GM13976 (cell line): ENCODE data around the gene PIM1.
"Not testable (repeated sequence)": the region's sequence is repeated elsewhere in the genome, so short reads cannot be mapped to it uniquely, and the experiment has no call there.

Source experiments
- DNase-seq: peaks from one replicate; pipeline ENCODE4 v3.0.0; 2012; ENCODE audit warnings: low spot score
- CTCF ChIP-seq: IDR thresholded peaks from 2 replicates; pipeline ENCODE4 v1.5.1; 2012; ENCODE audit warnings: borderline replicate concordance, mild to moderate bottlenecking; ENCODE audit not compliant: insufficient read depth; ENCODE audit errors: extremely low read depth, missing control alignments, control extremely low read depth
- in situ Hi-C: fragments of 300-500 bp; cut with MboI; formaldehyde crosslinking; loops from one replicate; pipeline ENCODE4 v1.12.0; 2022; ENCODE audit warnings: low sequenced_read_pairs, mixed read lengths, inconsistent platforms; ENCODE audit not compliant: unreplicated experiment

Gene PIM1

DNA sequence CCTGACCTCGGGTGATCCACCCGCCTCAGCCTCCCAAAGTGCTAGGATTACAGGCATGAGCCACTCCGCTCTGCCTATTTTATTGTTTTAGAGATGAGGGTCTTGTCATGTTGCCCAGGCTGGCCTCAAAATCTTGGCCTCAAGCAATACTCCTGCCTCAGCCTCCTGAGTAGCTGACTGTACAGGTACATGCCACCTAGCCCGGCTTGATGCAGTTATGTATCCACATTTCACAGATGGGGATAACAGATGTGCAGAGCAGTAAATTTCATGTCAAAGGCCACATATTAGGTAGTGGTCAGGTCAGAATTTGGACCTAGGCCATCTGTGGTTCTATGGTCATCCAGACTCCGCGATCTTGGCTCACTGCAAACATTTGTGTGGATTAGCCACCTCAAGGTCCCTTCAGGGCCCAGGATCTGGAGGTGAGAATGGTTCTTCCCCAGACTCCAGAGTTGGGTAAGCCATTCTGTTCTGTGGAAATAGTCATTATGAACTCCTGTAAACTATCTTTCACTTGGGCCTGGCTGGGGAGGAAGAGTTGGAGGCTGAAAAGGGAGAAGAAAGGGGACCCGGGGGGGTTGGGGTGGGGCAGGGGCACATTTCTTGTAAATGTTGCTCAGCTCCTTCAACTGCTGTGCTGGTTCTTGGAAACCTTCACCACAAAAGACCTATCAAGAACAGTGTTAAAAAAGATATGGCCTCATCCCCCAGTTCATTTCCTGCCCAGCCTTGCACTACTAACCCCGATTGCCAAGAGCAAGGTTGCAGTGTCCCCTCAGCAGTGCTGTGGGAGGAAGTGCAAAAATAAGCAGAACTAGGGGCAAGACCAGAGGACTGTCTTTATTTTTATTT lies 13.0 kb downstream of the PIM1 start:
- no peak for TF ChIP-seq CTCF
- in situ Hi-C loops = no loop called here
- DNase-seq = peak; percentile 63

GRCh38 chr6:37185949-37186720 lies 16.2 kb downstream of the PIM1 start:
- DNase-seq, in situ Hi-C loops: not testable (repeated sequence)

DNA sequence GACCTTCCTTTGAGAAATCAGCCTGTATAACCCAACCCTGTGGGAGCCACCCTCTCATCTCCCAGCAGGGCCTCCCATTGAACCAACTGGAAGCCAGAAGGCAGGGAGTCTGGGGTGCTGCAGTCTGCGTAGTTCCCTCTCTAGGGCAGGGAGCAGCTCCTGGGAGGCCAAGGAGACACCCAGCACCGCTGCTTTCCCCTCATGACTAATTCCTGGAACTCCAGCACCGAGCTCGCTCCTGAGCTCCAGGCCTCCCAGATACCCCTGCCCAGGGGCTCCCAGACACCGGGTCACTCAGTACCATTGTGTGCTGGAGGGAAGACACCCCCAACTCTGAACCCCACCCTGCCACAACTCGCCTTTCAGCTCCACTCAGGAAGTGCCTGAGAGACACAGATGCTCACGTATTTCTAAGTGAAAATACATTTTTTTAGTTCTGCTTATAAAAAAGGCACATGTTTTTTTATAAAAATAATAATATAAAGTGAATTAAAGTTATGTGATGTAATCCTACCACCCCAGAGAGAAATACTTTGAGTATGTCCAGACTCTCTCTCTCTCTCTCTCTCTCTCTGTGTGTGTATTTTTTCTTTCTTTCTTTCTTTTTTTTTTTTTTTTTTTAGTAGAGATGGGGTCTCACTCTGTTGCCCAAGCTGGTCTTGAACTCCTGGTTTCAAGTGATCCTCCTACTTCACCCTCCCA lies 17.5 kb downstream of the PIM1 start:
- no peak for DNase-seq
- in situ Hi-C loops = no loop called here
- TF ChIP-seq CTCF = no peak

DNA sequence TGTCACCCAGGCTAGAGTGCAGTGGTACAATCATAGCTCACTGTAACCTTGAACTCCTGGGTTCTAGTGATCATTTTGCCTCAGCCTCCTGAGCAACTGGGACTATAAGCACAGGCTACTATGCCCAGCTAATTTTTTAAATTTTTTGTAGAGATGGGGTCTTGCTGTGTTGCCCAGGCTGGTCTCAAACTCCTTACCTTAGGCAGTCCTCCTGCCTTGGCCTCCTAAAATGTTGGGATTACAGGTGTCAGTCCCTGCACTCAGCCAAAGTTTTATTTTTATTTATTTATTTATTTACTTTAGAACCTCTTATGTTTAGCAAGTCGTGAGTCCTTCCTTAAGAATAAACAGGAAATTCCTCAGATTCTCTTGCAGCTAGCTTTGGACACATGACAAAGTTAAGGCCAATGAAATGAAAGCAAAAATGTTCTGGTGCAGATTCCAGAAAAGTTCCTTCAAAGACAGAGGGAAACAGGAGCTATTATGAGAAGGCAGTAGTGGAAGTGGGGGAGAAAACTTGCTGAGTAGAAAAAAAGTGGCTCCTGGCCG lies 19.1 kb downstream of the PIM1 start:
- TF ChIP-seq CTCF = no peak
- in situ Hi-C loops = no loop called here
- no peak for DNase-seq

GRCh38 chr6:37190159-37190535 lies 20.2 kb downstream of the PIM1 start:
- in situ Hi-C loops = no loop called here
- no peak for DNase-seq
- no peak for TF ChIP-seq CTCF

- in situ Hi-C loops = no loop called here
- no peak for TF ChIP-seq CTCF
- DNase-seq = no peak
Observed at GRCh38 chr6:37192666-37193065, 22.7 kb downstream of the PIM1 start.

DNA sequence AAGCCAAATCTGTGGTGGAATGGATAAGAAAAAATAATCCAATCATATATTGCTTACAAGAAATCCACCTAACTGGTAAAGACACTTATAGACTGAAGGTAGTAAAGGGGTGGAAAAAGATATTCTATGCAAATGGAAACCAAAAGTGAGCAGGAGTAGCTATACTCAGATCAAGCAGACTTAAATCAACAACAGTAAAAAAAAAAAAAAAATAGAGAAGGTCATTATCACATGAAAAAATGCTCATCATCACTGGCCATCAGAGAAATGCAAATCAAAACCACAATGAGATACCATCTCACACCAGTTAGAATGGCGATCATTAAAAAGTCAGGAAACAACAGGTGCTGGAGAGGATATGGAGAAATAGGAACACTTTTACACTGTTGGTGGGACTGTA lies 24.9 kb downstream of the PIM1 start:
- DNase-seq = not testable (repeated sequence)

GRCh38 chr6:37196451-37196850 lies 26.5 kb downstream of the PIM1 start:
- DNase-seq, in situ Hi-C loops: not testable (repeated sequence)

More for the DNA sequence above, 24.9 kb downstream of the PIM1 start:
- in situ Hi-C loops = not testable (repeated sequence)
